ENCODE results near the gene PCIF1. TPM values are rescaled to one million over a fixed set of nuclear protein-coding genes. Genes with fewer than 3 reads are reported as not detected.

The PCIF1 gene
- total RNA-seq, 4 donors from 2014 or later = 34.5 to 63.2 (median 41.3) TPM

DNA sequence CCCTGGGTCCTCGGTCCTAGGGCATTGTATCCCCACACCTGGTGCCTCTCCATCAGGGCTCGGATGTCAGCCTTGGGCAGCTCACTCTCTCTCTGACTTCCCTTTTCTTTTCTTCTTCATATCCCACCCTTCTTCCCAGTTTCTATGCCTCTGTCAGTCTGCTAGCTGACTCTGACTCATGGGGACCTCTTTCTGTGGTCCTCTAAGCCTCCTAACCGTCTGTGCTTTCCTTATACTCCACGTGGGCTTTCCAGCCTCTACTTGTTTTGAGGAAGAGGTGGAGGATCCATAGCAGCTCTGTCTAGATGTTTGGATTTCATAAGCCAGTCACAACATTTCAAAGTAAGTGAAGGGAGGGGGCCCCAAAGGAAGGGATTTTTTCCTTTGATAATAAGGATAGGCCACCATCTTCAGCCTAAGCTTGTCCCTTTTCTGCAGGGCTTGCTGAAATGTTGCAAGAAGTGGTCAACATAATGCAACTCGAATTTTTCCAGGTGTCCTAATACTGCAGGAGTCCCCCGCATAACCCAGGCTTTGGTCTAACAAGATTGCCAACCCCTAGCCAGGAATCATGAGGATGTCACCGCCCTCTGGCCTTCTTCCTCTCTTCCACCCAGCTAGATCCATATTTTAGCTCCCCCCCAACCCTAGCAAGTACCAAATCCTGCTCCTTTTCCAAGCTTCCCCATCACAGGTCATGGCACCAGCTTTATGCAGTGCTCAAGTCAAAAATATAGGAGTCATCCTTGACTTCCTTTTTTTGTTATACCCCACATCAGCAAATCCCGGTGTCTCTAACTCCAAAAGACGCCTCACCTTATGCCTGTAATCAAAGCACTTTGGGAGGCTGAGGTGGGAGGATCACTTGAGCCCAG is 13.8 kb upstream of the PCIF1 start:
- intact Hi-C loops (cut with DNase I; ENCODE audit: low total_unique reads) = no loop called here
- WGBS, 2 donors = 80 to 82% methylated on average over 9 of the region's 9 CpGs
- no peak for TF ChIP-seq POLR2A (IDR thresholded peaks at IDR 0.05)
- no peak for TF ChIP-seq CTCF (IDR thresholded peaks at IDR 0.05)
- H3K4me3 ChIP-seq (ENCODE audit: low read depth, poor library complexity, severe bottlenecking) = no peak overlapping the region
- no peak for DNase-seq (ENCODE audit: low spot score in 2 of 2)

GRCh38 chr20:45921337-45922189 is 12.9 kb upstream of the PCIF1 start:
- 88 to 96% methylated on average over 11 of the region's 11 CpGs for WGBS, 2 donors
- DNase-seq (ENCODE audit: low spot score in 2 of 2) = no peak
- TF ChIP-seq CTCF (IDR thresholded peaks at IDR 0.05) = no peak
- TF ChIP-seq POLR2A (IDR thresholded peaks at IDR 0.05) = no peak
- H3K4me3 ChIP-seq (ENCODE audit: low read depth, poor library complexity, severe bottlenecking) = no peak overlapping the region
- intact Hi-C loops (cut with DNase I; ENCODE audit: low total_unique reads) = no loop called here

DNA sequence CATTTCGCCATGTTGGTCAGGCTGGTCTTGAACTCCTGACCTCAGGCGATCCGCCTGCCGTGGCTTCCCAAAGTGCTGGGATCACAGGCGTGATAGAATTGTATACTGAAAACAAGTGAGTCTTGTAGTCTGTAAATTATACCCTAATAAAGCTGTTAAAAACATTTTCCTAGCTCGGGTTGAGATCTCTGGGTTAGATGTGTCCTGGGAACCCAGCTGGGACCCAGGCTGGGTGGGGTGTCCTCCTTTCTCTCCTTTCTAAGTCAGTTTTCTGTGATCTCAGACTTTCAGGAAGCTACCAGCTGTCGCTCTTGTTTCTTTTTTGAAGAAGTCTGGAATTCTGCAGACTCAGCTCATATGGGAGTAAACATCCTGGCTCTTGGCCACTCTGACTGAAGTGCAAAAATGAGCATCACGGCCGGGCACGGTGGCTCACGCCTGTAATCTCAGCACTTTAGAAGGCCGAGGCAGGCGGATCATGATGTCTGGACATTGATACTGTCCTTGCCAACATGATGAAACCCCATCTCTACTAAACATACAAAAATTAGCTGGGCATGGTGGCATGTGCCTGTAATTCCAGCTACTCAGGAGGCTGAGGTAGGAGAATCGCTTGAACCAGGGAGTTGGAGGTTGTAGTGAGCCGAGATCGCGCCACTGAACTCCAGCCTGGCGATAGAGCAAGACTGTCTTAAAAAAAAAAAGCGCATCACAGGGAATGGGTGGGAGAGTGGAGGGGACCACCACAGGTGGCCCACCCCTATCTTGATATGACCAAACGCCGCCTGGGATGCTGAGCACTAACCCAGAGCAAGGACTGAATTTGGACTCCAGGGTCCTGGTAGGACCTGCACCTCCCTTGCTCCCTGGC is 9.9 kb upstream of the PCIF1 start:
- TF ChIP-seq CTCF (IDR thresholded peaks at IDR 0.05) = no peak
- no peak for TF ChIP-seq POLR2A (IDR thresholded peaks at IDR 0.05)
- intact Hi-C loops (cut with DNase I; ENCODE audit: low total_unique reads) = no loop called here
- no peak overlapping the region for H3K4me3 ChIP-seq (ENCODE audit: low read depth, poor library complexity, severe bottlenecking)
- DNase-seq (ENCODE audit: low spot score in 2 of 2) = no peak
- 39 to 43% methylated on average over 21 of the region's 21 CpGs for whole genome bisulfite sequencing, 2 donors

- H3K4me3 ChIP-seq (ENCODE audit: low read depth, poor library complexity, severe bottlenecking) = no peak overlapping the region
- DNase-seq (ENCODE audit: low spot score in 2 of 2) = no peak
- TF ChIP-seq POLR2A (IDR thresholded peaks at IDR 0.05) = no peak
- TF ChIP-seq CTCF (IDR thresholded peaks at IDR 0.05) = no peak
- WGBS, 2 donors = 62 to 74% methylated on average over 9 of the region's 9 CpGs
- intact Hi-C loops (cut with DNase I; ENCODE audit: low total_unique reads) = no loop called here
These were observed 8.5 kb upstream of the PCIF1 start for GRCh38 chr20:45925821-45926506.

DNA sequence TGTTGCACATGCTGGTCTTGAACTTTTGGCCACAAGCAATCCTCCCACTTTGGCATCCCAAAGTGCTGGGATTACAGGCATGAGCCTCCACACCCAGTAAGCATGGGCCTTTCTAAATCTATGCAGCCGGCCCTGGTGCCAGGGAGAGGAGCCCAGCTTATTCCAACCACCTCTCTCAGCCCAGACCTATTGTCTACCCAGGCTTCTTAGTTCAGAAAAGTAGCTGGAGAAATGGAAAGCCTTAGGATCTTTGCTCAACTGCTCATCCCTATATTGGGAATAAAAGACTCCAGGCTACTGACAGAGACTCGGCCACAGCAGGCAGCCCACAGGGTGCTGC is 7.8 kb upstream of the PCIF1 start:
- WGBS, 2 donors = 91 to 96% methylated on average over 2 of the region's 2 CpGs
- intact Hi-C loops (cut with DNase I; ENCODE audit: low total_unique reads) = no loop called here
- TF ChIP-seq CTCF (IDR thresholded peaks at IDR 0.05) = no peak
- no peak for TF ChIP-seq POLR2A (IDR thresholded peaks at IDR 0.05)
- no peak overlapping the region for H3K4me3 ChIP-seq (ENCODE audit: low read depth, poor library complexity, severe bottlenecking)
- DNase-seq (ENCODE audit: low spot score in 2 of 2) = no peak
